Neutrophil (primary cell): Measurements from ENCODE around the gene NR1D1.

Source experiments
- H3K27ac ChIP-seq: fragments of 200-600 bp; sonication (generic); 2 replicates; pipeline ENCODE4 v1.5.1; 2016; ENCODE audit warnings: mild to moderate bottlenecking, moderate library complexity
- H3K27me3 ChIP-seq: fragments of 200-600 bp; sonication (generic); 2 replicates; pipeline ENCODE4 v1.6.0; 2016; ENCODE audit warnings: mild to moderate bottlenecking
- H3K36me3 ChIP-seq: fragments of 200-600 bp; sonication (generic); 2 replicates; pipeline ENCODE4 v1.5.1; 2017
- H3K4me1 ChIP-seq, 2 experiments: fragments of 200-600 bp in 1 of 2; sonication (generic) in 1 of 2; 1 replicate in 1 of 2; 2 replicates in 1 of 2; pipeline versions ENCODE4 v1.5.1 to v1.6.1; 2013 to 2016; ENCODE audit warnings: low read depth in 1 of 2, low read length in 1 of 2, mild to moderate bottlenecking in 1 of 2, moderate library complexity in 1 of 2; ENCODE audit not compliant: control insufficient read depth in 1 of 2, insufficient read depth in 1 of 2
- H3K4me3 ChIP-seq, 2 experiments: fragments of 200-600 bp in 1 of 2; sonication (generic) in 1 of 2; 1 replicate in 1 of 2; 2 replicates in 1 of 2; pipeline ENCODE4 v1.5.1; 2013 to 2016; ENCODE audit warnings: low read depth in 1 of 2, low read length in 1 of 2, mild to moderate bottlenecking in 1 of 2, moderate library complexity in 1 of 2
- H3K9me3 ChIP-seq: fragments of 200-600 bp; sonication (generic); 2 replicates; pipeline ENCODE4 v1.5.1; 2016
- CTCF ChIP-seq: fragments of 200-600 bp; sonication (generic); IDR thresholded peaks from 2 replicates; pipeline ENCODE4 v1.5.1; 2016; ENCODE audit warnings: antibody characterized with exemption

The NR1D1 gene

DNA sequence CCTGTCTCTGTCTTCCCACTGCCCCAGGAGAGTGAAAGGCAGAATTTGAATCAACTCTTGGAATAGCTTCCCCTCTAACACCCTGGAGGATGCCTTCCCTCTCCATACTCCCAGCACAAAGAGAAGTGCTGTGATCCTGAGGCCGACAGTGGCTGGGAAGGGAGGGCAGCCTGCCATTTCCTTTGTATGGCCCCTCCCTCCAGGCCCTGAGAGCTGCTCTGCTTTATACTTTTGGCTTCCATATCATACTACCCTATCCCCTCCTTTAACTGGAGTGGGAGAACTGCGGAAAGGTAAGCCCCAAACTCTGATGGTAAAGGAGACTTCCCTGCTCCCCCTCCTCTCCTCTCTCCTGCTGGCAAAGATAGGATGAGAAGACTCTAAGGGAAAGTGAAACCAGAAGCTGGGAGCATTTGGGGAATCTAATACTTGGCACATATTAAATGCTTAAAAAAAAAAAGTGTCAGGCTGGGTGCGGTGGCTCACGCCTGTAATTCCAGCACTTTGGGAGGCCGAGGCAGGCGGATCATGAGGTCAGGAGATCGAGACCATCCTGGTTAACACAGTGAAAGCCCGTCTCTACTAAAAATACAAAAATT lies 42.1 kb downstream of the NR1D1 start:
- H3K36me3 ChIP-seq: no peaks in the 10 kb centered on the region
- no peaks in the 10 kb centered on the region for H3K9me3 ChIP-seq
- TF ChIP-seq CTCF: no peak
- H3K4me3 ChIP-seq: no peak overlapping the region
- peaks cover 23% of the 10 kb centered on the region for H3K27me3 ChIP-seq
- no peak overlapping the region for H3K27ac ChIP-seq
- peaks cover 17 to 20% of the 10 kb centered on the region in 2 experiments for H3K4me1 ChIP-seq

DNA sequence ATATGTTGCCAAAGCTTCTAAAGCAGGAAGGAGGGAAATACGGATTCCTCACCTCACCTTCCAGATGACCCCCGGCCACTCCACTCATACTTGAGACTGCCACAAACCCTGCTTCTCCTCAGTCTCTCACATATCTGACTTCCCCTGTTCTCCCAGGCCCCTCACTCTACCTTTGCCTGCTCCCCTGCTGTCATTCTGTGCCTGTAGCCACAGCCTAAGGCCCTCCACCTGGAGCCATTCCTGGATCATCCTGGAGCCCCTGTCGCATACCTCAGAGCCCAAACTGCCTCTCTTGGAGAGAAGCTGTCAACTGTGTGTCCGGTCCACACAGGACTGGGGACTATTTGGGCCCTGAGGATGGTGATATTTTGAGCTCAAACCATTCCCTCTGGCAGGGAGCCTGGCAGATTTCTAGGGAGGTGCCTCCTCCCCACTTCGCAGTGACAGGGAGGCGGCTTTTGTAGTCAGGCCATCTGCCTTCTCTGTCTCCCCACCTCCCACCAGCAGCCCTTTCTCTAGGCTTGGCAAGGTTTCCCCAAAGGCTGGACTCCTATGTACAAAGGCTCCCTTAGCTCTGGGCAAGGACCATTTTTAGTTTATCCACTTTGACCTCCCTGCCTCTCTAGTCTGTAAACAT lies 43.9 kb downstream of the NR1D1 start:
- Histone ChIP-seq H3K4me1 (peaks cover 12 to 17% of the 10 kb centered on the region in 2 experiments), H3K36me3 (peaks cover 6% of the 10 kb centered on the region), H3K4me3 (no peak overlapping the region), H3K27ac (no peak overlapping the region), H3K27me3 (peaks cover 15% of the 10 kb centered on the region), H3K9me3 (no peaks in the 10 kb centered on the region)
- TF ChIP-seq CTCF: no peak
